Measurements from ENCODE around the gene PRMT1.
A peak's percentile ranks its signal among the peaks of the same experiment; 100 is the strongest.

PRMT1 gene

GRCh38 chr19:49651820-49652550 lies 25.1 kb upstream of the PRMT1 start:
- no peak for DNase-seq

GRCh38 chr19:49652551-49653465 lies 24.3 kb upstream of the PRMT1 start:
- no peak for DNase-seq

GRCh38 chr19:49653466-49653806 lies 23.6 kb upstream of the PRMT1 start:
- DNase-seq, result no peak

GRCh38 chr19:49654581-49654980 lies 22.5 kb upstream of the PRMT1 start:
- DNase-seq, result no peak

GRCh38 chr19:49655570-49656455 lies 21.3 kb upstream of the PRMT1 start:
- no peak for DNase-seq

GRCh38 chr19:49656456-49657109 lies 20.5 kb upstream of the PRMT1 start:
- DNase-seq, result no peak

- DNase-seq, result no peak
Measured at GRCh38 chr19:49657493-49658138, 19.5 kb upstream of the PRMT1 start.

GRCh38 chr19:49658139-49658517 lies 18.9 kb upstream of the PRMT1 start:
- DNase-seq, result no peak

- DNase-seq, result no peak
Measured at GRCh38 chr19:49658566-49659442, 18.3 kb upstream of the PRMT1 start.

GRCh38 chr19:49660338-49660961 lies 16.6 kb upstream of the PRMT1 start:
- no peak for DNase-seq

GRCh38 chr19:49662011-49662410 lies 15.1 kb upstream of the PRMT1 start:
- no peak for DNase-seq

- DNase-seq, result no peak
Measured at GRCh38 chr19:49663224-49663623, 13.8 kb upstream of the PRMT1 start.

GRCh38 chr19:49664171-49665035 lies 12.7 kb upstream of the PRMT1 start:
- peak; percentile 42 to 78 for DNase-seq

- no peak for DNase-seq
Measured at GRCh38 chr19:49665036-49665350, 12.1 kb upstream of the PRMT1 start.

- peak; percentile 95 to 98 for DNase-seq
Measured at GRCh38 chr19:49665351-49666119, 11.5 kb upstream of the PRMT1 start, which contains the start of the genes BCL2L12 and IRF3. TSS of gene BCL2L12 (plus strand) at chr19:49665933. CDS start at chr19:49666693, 760 bp downstream. TSS of gene IRF3 (minus strand) at chr19:49665857. CDS start at chr19:49664838, 1,019 bp downstream.

- no peak for DNase-seq
Measured at GRCh38 chr19:49666120-49666444, 11.0 kb upstream of the PRMT1 start.

GRCh38 chr19:49667473-49667872 lies 9.6 kb upstream of the PRMT1 start:
- no peak for DNase-seq

GRCh38 chr19:49669516-49669915 lies 7.6 kb upstream of the PRMT1 start:
- no peak for DNase-seq
